C1 segment of cervical spinal cord (tissue), 14 donors: Measurements from ENCODE around the gene DCAF15.

Experiments
- DNase-seq, 14 donors: peaks; one replicate each; lab custom pipeline; 2025; lab: John Stamatoyannopoulos, UW

DCAF15 gene

GRCh38 chr19:13976446-13976845 is 24.1 kb downstream of the DCAF15 start:
- no peak for DNase-seq

GRCh38 chr19:13977803-13978202 is 25.5 kb downstream of the DCAF15 start:
- DNase-seq: no peak

- DNase-seq: peak in 8 of 14 donors; percentile 9 to 62 (median 32)
Observed at GRCh38 chr19:13978351-13979243, 26.3 kb downstream of the DCAF15 start.

GRCh38 chr19:13979244-13979615 is 26.9 kb downstream of the DCAF15 start:
- peak in 1 of 14 donors; percentile 9 for DNase-seq

- no peak for DNase-seq
Observed at GRCh38 chr19:13979686-13980085, 27.4 kb downstream of the DCAF15 start.

- DNase-seq: no peak
Observed at GRCh38 chr19:13980340-13980739, 28.0 kb downstream of the DCAF15 start.

- DNase-seq: no peak
Observed at GRCh38 chr19:13981021-13981420, 28.7 kb downstream of the DCAF15 start.

GRCh38 chr19:13981467-13981866 is 29.2 kb downstream of the DCAF15 start:
- no peak for DNase-seq

GRCh38 chr19:13981988-13982501 is 29.7 kb downstream of the DCAF15 start:
- DNase-seq: no peak

GRCh38 chr19:13982773-13983172 is 30.5 kb downstream of the DCAF15 start:
- no peak for DNase-seq

GRCh38 chr19:13983213-13983889 is 31.0 kb downstream of the DCAF15 start:
- no peak for DNase-seq

- DNase-seq: no peak
Observed at GRCh38 chr19:13984186-13984585, 31.9 kb downstream of the DCAF15 start.

GRCh38 chr19:13984875-13985741 is 32.8 kb downstream of the DCAF15 start:
- DNase-seq: no peak

GRCh38 chr19:13985771-13986347 is 33.5 kb downstream of the DCAF15 start:
- DNase-seq: no peak

- peak in 12 of 14 donors; percentile 5 to 81 (median 68) for DNase-seq
Observed at GRCh38 chr19:13986348-13986904, 34.1 kb downstream of the DCAF15 start.

GRCh38 chr19:13987101-13987890 is 35.0 kb downstream of the DCAF15 start:
- peak in 10 of 14 donors; percentile 37 to 71 (median 52) for DNase-seq

GRCh38 chr19:13989487-13989886 is 37.2 kb downstream of the DCAF15 start:
- no peak for DNase-seq

- no peak for DNase-seq
Observed at GRCh38 chr19:13990085-13990484, 37.8 kb downstream of the DCAF15 start.

GRCh38 chr19:13992025-13992424 is 39.7 kb downstream of the DCAF15 start:
- DNase-seq: no peak
